GM06990 (cell line): Measurements from ENCODE around the gene CABP5.

Source experiments
- DNase-seq: peaks from one replicate; pipeline ENCODE4 v3.0.0-alpha.2; 2011; ENCODE audit not compliant: insufficient read length; ENCODE audit errors: extremely low read depth
- H3K27me3 ChIP-seq: replicated peaks from 2 replicates; pipeline ENCODE4 v1.6.0; 2011; ENCODE audit warnings: low read length; ENCODE audit not compliant: control insufficient read depth, insufficient read depth
- H3K36me3 ChIP-seq: 2 replicates; pipeline ENCODE4 v1.5.1; 2011; ENCODE audit warnings: low read length; ENCODE audit not compliant: control insufficient read depth, insufficient read depth
- H3K4me3 ChIP-seq: replicated peaks from 2 replicates; pipeline ENCODE4 v1.5.1; 2011; ENCODE audit warnings: low read depth, mild to moderate bottlenecking, control low read depth, low read length
- TF ChIP-seq, protein P1 (sequence below): IDR thresholded peaks from 2 replicates; pipeline ENCODE4 v1.5.1; 2011; ENCODE audit warnings: low read length, control low read depth, mild to moderate bottlenecking, inconsistent platforms; ENCODE audit not compliant: insufficient read depth, poor library complexity, severe bottlenecking

The CABP5 gene

DNA sequence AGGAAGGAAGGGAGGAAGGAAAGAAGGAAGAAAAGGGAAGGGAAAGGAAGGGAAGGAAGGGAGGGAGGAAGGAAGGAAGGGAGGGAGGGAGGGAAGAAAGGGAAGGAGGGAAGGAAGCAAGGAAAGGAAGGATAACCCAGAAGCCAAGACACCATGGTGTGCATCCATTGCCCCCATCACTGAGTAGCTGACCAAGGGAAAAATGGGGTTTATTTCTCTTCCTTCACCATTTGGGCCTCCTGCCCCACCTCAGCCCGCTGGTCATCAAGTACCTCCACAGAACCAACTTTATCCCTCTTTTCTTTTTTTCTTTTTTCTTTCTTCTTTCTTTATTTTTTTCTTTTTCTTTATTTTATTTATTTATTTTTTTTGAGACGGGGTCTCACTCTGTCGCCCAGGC is 20.4 kb downstream of the CABP5 start:
- DNase-seq = no peak
- no peak overlapping the region for H3K4me3 ChIP-seq
- TF ChIP-seq, protein P1, sequence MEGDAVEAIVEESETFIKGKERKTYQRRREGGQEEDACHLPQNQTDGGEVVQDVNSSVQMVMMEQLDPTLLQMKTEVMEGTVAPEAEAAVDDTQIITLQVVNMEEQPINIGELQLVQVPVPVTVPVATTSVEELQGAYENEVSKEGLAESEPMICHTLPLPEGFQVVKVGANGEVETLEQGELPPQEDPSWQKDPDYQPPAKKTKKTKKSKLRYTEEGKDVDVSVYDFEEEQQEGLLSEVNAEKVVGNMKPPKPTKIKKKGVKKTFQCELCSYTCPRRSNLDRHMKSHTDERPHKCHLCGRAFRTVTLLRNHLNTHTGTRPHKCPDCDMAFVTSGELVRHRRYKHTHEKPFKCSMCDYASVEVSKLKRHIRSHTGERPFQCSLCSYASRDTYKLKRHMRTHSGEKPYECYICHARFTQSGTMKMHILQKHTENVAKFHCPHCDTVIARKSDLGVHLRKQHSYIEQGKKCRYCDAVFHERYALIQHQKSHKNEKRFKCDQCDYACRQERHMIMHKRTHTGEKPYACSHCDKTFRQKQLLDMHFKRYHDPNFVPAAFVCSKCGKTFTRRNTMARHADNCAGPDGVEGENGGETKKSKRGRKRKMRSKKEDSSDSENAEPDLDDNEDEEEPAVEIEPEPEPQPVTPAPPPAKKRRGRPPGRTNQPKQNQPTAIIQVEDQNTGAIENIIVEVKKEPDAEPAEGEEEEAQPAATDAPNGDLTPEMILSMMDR = no peak
- no peaks in the 10 kb centered on the region for H3K36me3 ChIP-seq
- no peaks in the 10 kb centered on the region for H3K27me3 ChIP-seq

DNA sequence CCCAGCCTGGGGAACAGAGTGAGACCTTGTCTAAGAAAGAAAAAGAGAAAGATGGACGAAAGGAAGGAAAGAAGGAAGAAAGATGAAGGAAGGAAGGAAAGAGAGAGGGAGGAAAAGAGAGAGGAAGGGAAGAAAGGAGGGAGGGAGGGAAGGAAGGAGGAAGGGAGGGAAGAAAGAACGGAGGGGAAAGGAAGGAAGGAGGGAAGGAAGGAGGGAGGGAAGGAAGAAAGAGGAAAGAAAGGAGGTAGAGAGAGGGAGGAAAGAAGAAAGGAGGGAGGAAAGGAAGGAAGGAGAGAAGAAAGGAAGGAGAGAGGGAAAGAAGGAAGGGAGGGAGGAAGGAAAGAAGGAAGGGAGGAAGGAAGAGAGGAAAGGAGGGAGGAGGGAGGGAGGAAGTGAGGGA is 20.9 kb downstream of the CABP5 start:
- no peaks in the 10 kb centered on the region for H3K27me3 ChIP-seq
- H3K4me3 ChIP-seq = no peak overlapping the region
- no peak for DNase-seq
- TF ChIP-seq, protein P1 = no peak
- H3K36me3 ChIP-seq = no peaks in the 10 kb centered on the region

DNA sequence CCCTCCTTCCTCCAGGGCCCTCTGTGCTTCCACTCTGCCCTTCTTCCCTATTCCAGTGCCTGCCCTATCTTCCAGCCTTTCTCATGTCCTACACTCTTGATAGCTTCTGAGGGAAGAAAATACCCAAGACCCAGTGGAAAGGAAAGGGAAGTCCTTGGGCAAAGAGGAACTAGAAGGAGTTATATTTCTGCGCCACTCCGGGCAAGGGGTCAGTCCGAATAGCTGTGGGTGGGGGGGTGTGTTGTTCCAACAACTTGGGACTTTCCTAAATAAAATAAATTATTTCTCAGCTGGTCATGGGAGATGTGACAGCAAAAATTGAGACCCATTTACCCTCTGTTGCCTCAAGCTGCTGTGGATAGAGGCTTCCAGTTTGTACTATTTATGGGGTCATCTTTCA is 23.2 kb downstream of the CABP5 start:
- TF ChIP-seq, protein P1 = no peak
- H3K27me3 ChIP-seq = peaks cover 1% of the 10 kb centered on the region; the same call in 1 of the 2 replicates
- DNase-seq = no peak
- no peak overlapping the region for H3K4me3 ChIP-seq
- H3K36me3 ChIP-seq = no peaks in the 10 kb centered on the region

DNA sequence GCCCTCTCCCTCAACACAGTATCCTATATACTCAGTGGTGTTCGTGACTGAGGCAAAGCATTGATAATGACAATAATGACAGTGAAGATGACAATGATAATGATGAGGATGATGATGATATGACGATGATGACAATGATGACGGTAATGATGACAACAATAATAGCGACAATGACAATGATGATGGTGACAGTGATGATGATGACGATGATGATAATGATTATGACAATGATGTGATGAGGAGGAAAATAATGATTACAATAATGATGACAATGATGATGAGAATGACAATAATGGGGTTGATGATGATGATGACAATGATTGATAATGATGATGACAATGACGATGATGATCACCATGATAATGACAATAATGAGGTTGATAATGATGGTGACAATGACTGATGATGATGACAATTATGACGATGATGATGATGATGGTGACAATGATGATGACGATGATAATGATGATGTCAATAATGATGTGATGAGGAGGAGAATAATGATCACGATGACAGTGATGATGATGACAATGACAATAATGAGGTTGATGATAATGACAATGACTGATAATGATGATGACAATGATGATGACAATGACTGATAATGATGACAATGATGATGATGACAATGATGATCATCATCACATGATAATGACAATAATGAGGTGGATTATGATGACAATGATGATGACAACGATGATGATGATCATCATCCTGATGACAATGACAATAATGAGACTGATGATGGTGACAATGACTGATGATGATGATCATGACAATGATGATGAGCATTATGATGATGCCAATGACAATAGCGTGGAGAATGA is 32.7 kb downstream of the CABP5 start:
- no peak overlapping the region for H3K4me3 ChIP-seq
- TF ChIP-seq, protein P1 = no peak
- H3K36me3 ChIP-seq = no peaks in the 10 kb centered on the region
- DNase-seq = no peak
- peaks cover 1% of the 10 kb centered on the region for H3K27me3 ChIP-seq

DNA sequence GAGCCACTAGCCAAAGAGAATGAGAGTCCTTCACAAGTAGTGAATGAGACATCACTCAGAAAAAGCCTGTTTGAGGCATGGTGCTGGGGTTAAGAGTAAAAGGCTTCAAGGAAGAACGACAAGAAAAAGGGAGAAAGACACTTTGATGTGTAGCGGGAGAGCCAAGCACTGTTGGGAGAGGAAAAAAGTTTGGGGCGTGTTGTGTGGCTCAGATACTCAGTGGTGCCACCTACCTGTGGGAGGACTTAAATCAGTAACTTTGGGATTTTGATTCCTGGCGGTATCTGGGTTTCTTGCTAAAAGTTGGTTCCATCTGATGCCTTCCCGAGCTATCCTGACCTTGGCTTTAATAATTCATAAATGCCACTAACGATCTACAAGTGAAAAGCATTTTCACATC is 37.1 kb downstream of the CABP5 start:
- Histone ChIP-seq H3K36me3 (no peaks in the 10 kb centered on the region), H3K27me3 (no peaks in the 10 kb centered on the region; the same call in 1 of the 2 replicates), H3K4me3 (no peak overlapping the region)
- TF ChIP-seq, protein P1 = peak; percentile 30
- no peak for DNase-seq
